GM23338 (cell line): Measurements from ENCODE around the gene FLNB. TPM values are rescaled to one million over a fixed set of nuclear protein-coding genes. Genes with fewer than 3 reads are reported as not detected.
A peak's percentile ranks its signal among the peaks of the same experiment; 100 is the strongest.

Source experiments
- ATAC-seq: fragments of 200-7000 bp; cut with Tn5 transposase; 3 replicates; pipeline ENCODE4 v1.9.1; 2020
- DNase-seq: peaks from one replicate; pipeline ENCODE4 v3.0.0-alpha.2; 2015; ENCODE audit warnings: low spot score
- H2AFZ ChIP-seq: fragments of 200-600 bp; sonication (generic); 2 replicates; pipeline ENCODE4 v1.8.0; 2016; ENCODE audit warnings: antibody characterized with exemption, mild to moderate bottlenecking, moderate library complexity
- H3F3A ChIP-seq: fragments of 200-600 bp; sonication (generic); replicated peaks from 2 replicates; pipeline ENCODE4 v1.8.0; 2017; ENCODE audit warnings: antibody characterized with exemption, mixed run types, low read depth
- H3K27ac ChIP-seq: fragments of 200-600 bp; sonication (generic); 2 replicates; pipeline ENCODE4 v1.6.1; 2016; ENCODE audit warnings: low read depth
- H3K27me3 ChIP-seq: fragments of 200-600 bp; sonication (generic); 2 replicates; pipeline ENCODE4 v1.8.0; 2016; ENCODE audit warnings: mild to moderate bottlenecking, mixed run types, moderate library complexity; ENCODE audit not compliant: insufficient read depth
- H3K36me3 ChIP-seq: fragments of 200-600 bp; sonication (generic); 2 replicates; pipeline ENCODE4 v1.8.0; 2016; ENCODE audit warnings: mild to moderate bottlenecking; ENCODE audit not compliant: insufficient read depth
- H3K4me1 ChIP-seq: fragments of 200-600 bp; sonication (generic); 2 replicates; pipeline ENCODE4 v1.8.0; 2016; ENCODE audit warnings: mild to moderate bottlenecking, moderate library complexity; ENCODE audit not compliant: insufficient read depth
- H3K4me2 ChIP-seq: fragments of 200-600 bp; sonication (generic); 2 replicates; pipeline ENCODE4 v1.7.1; 2017; ENCODE audit warnings: mixed run types
- H3K4me3 ChIP-seq: fragments of 200-600 bp; sonication (generic); 2 replicates; pipeline ENCODE4 v1.6.1; 2016; ENCODE audit warnings: mixed run types
- H3K79me2 ChIP-seq: fragments of 200-600 bp; sonication (generic); replicated peaks from 2 replicates; pipeline ENCODE4 v1.8.0; 2017; ENCODE audit warnings: mild to moderate bottlenecking; ENCODE audit not compliant: insufficient read depth
- H3K9me2 ChIP-seq: fragments of 200-600 bp; sonication (generic); 2 replicates; pipeline ENCODE4 v1.8.0; 2017; ENCODE audit not compliant: insufficient read depth
- H4K20me1 ChIP-seq: fragments of 200-600 bp; sonication (generic); replicated peaks from 2 replicates; pipeline ENCODE4 v1.8.0; 2017; ENCODE audit warnings: mild to moderate bottlenecking; ENCODE audit not compliant: insufficient read depth
- H3K27ac Mint-ChIP-seq: 2 replicates; pipeline ENCODE4 v1.8.0; 2020; ENCODE audit warnings: inconsistent platforms, mild to moderate bottlenecking, moderate library complexity, mixed read lengths
- H3K27me3 Mint-ChIP-seq: 3 replicates; pipeline ENCODE4 v1.8.0; 2022; ENCODE audit warnings: low read depth, mild to moderate bottlenecking, moderate library complexity, mixed read lengths, inconsistent platforms; ENCODE audit not compliant: insufficient read depth, poor library complexity
- H3K36me3 Mint-ChIP-seq: 3 replicates; pipeline ENCODE4 v1.8.0; 2021; ENCODE audit warnings: low read depth, mild to moderate bottlenecking, inconsistent platforms, moderate library complexity, mixed read lengths
- H3K4me1 Mint-ChIP-seq: 3 replicates; pipeline ENCODE4 v1.8.0; 2020; ENCODE audit warnings: mild to moderate bottlenecking, inconsistent platforms, mixed read lengths
- H3K4me3 Mint-ChIP-seq: 3 replicates; pipeline ENCODE4 v1.8.0; 2021; ENCODE audit warnings: moderate library complexity, mild to moderate bottlenecking, inconsistent platforms, mixed read lengths
- H3K9me3 Mint-ChIP-seq: 3 replicates; pipeline ENCODE4 v1.8.0; 2020; ENCODE audit warnings: moderate library complexity, mild to moderate bottlenecking, inconsistent platforms, mixed read lengths
- EZH2 ChIP-seq: fragments of 200-600 bp; sonication (generic); IDR thresholded peaks from one replicate; pipeline ENCODE4 v1.8.0; 2017; ENCODE audit warnings: antibody characterized with exemption, mild to moderate bottlenecking, low read depth; ENCODE audit not compliant: unreplicated experiment
- EZH2phosphoT487 ChIP-seq: fragments of 200-600 bp; sonication (generic); IDR thresholded peaks from one replicate; pipeline ENCODE4 v1.8.1; 2018; ENCODE audit warnings: antibody characterized with exemption; ENCODE audit not compliant: unreplicated experiment
- JUNB ChIP-seq: IDR thresholded peaks from one replicate; pipeline ENCODE4 v1.6.1; 2016; ENCODE audit warnings: antibody characterized with exemption; ENCODE audit not compliant: unreplicated experiment
- NANOG ChIP-seq: IDR thresholded peaks from 2 replicates; pipeline ENCODE4 v1.6.1; 2016; ENCODE audit warnings: antibody characterized with exemption, borderline replicate concordance
- POLR2AphosphoS5 ChIP-seq: IDR thresholded peaks from 2 replicates; pipeline ENCODE4 v1.6.1; 2016; ENCODE audit warnings: antibody characterized with exemption, low read depth
- STAT1 ChIP-seq: IDR thresholded peaks from one replicate; pipeline ENCODE4 v1.6.1; 2016; ENCODE audit warnings: antibody characterized with exemption; ENCODE audit not compliant: unreplicated experiment
- ZNF331 ChIP-seq: fragments of 250-450 bp; sonication (Bioruptor Pico); IDR thresholded peaks from 2 replicates; pipeline ENCODE4 v1.5.0; 2020; ENCODE audit warnings: low read depth, mild to moderate bottlenecking, moderate library complexity
- polyA plus RNA-seq: library from polyadenylated mRNA; unstranded; fragments of >200 nt; fragmentation: Nextera tagmentation; extraction: Ambion mirVana; gene quantifications from 2 replicates; pipeline ENCODE4 v1.2.1, GENCODE V29; 2016
- total RNA-seq: library from RNA; depleted of rRNA; stranded (reverse); fragments of >200 nt; shearing (Covaris generic); gene quantifications from 2 replicates; pipeline ENCODE4 v1.2.3, GENCODE V29; 2014
- TF ChIP-seq, protein P1 (sequence below): IDR thresholded peaks from one replicate; pipeline ENCODE4 v1.6.1; 2018; ENCODE audit warnings: antibody characterized with exemption; ENCODE audit not compliant: unreplicated experiment
- TF ChIP-seq, protein P2 (sequence below): fragments of 250-450 bp; sonication (Bioruptor Pico); IDR thresholded peaks from 2 replicates; pipeline ENCODE4 v1.5.0; 2020; ENCODE audit warnings: mild to moderate bottlenecking, moderate library complexity
- TF ChIP-seq, protein P3 (sequence below), 2 experiments: fragments of 200-600 bp in 1 of 2; sonication (generic) in 1 of 2; conservative IDR thresholded peaks; 2 replicates each; pipeline versions ENCODE4 v1.5.1 to v1.6.1; 2016 to 2017; ENCODE audit warnings: antibody characterized with exemption in 2 of 2, low read depth in 2 of 2, mild to moderate bottlenecking in 2 of 2, moderate library complexity in 1 of 2
- TF ChIP-seq, protein P4 (sequence below): IDR thresholded peaks from 2 replicates; pipeline ENCODE4 v1.6.1; 2016; ENCODE audit warnings: antibody characterized with exemption

FLNB gene
- total and polyA plus RNA-seq, 2 experiments from 2014 or later, result 39.7 to 179 TPM

DNA sequence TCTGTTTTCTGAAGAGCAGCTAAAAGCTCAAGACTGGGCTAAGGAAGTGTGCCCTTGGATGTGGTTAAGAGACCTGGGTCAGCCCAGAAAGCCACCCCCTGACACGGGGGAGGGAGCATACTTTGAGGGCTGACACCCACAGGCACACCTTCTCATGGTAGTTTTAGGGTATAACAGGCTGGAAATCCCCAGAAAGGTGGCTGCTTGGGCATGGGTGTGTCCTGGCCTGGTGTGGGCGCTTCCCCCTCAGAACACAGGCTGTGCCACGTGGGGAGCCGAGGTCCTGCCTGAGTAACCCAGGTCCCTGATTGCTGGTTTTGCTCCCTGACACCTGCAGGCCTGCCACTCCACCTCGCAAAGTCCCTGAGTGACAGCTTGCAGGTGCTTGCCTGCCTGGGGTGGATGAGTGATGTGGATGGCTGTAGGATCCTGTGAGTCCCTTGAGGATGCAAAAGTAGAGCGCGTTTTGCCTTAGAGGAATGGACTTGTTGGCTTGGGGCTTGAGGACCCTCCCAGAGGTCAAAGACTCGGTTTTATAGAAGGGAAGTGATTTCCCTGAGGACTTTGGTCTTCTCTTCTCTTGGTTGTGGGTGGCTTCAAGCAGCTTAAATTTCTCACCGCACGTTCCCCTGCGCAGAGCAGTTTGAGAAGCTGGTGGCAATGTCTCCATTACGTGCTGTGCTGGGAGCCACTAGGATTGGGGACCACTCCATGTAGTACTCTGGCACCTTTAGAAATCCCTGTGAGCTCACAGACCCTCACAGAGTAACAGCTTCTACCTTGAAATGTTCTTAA, 108.1 kb downstream of the FLNB start:
- peaks cover 41% of the 10 kb centered on the region for H3K36me3 ChIP-seq

More for the DNA sequence above, 108.1 kb downstream of the FLNB start:
- Mint-ChIP-seq H3K9me3 (no peaks in the 10 kb centered on the region), H3K36me3 (peaks cover 63% of the 10 kb centered on the region), H3K27ac (0 out of 2 replicates have a peak overlapping the region, but pooled peaks have one; percentile 58), H3K27me3 (peaks cover 1% of the 10 kb centered on the region), H3K4me3 (no peak overlapping the region), H3K4me1 (no peaks in the 10 kb centered on the region)
- Histone ChIP-seq H3K4me3 (no peak overlapping the region), H3K4me1 (no peaks in the 10 kb centered on the region), H3F3A (no peaks in the 10 kb centered on the region), H3K27me3 (no peaks in the 10 kb centered on the region), H3K4me2 (no peak overlapping the region), H4K20me1 (peaks cover 7% of the 10 kb centered on the region), H2AFZ (no peak overlapping the region), H3K79me2 (no peaks in the 10 kb centered on the region; the same call in 1 of the 2 replicates), H3K27ac (no peak overlapping the region), H3K9me2 (no peaks in the 10 kb centered on the region)
- ATAC-seq, result no peak
- TF ChIP-seq, protein P1, sequence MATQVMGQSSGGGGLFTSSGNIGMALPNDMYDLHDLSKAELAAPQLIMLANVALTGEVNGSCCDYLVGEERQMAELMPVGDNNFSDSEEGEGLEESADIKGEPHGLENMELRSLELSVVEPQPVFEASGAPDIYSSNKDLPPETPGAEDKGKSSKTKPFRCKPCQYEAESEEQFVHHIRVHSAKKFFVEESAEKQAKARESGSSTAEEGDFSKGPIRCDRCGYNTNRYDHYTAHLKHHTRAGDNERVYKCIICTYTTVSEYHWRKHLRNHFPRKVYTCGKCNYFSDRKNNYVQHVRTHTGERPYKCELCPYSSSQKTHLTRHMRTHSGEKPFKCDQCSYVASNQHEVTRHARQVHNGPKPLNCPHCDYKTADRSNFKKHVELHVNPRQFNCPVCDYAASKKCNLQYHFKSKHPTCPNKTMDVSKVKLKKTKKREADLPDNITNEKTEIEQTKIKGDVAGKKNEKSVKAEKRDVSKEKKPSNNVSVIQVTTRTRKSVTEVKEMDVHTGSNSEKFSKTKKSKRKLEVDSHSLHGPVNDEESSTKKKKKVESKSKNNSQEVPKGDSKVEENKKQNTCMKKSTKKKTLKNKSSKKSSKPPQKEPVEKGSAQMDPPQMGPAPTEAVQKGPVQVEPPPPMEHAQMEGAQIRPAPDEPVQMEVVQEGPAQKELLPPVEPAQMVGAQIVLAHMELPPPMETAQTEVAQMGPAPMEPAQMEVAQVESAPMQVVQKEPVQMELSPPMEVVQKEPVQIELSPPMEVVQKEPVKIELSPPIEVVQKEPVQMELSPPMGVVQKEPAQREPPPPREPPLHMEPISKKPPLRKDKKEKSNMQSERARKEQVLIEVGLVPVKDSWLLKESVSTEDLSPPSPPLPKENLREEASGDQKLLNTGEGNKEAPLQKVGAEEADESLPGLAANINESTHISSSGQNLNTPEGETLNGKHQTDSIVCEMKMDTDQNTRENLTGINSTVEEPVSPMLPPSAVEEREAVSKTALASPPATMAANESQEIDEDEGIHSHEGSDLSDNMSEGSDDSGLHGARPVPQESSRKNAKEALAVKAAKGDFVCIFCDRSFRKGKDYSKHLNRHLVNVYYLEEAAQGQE, result no peak
- TF ChIP-seq STAT1 (no peak), EZH2 (no peak), JUNB (no peak), NANOG (no peak), EZH2phosphoT487 (no peak), ZNF331 (no peak), POLR2AphosphoS5 (no peak)
- TF ChIP-seq, protein P2, sequence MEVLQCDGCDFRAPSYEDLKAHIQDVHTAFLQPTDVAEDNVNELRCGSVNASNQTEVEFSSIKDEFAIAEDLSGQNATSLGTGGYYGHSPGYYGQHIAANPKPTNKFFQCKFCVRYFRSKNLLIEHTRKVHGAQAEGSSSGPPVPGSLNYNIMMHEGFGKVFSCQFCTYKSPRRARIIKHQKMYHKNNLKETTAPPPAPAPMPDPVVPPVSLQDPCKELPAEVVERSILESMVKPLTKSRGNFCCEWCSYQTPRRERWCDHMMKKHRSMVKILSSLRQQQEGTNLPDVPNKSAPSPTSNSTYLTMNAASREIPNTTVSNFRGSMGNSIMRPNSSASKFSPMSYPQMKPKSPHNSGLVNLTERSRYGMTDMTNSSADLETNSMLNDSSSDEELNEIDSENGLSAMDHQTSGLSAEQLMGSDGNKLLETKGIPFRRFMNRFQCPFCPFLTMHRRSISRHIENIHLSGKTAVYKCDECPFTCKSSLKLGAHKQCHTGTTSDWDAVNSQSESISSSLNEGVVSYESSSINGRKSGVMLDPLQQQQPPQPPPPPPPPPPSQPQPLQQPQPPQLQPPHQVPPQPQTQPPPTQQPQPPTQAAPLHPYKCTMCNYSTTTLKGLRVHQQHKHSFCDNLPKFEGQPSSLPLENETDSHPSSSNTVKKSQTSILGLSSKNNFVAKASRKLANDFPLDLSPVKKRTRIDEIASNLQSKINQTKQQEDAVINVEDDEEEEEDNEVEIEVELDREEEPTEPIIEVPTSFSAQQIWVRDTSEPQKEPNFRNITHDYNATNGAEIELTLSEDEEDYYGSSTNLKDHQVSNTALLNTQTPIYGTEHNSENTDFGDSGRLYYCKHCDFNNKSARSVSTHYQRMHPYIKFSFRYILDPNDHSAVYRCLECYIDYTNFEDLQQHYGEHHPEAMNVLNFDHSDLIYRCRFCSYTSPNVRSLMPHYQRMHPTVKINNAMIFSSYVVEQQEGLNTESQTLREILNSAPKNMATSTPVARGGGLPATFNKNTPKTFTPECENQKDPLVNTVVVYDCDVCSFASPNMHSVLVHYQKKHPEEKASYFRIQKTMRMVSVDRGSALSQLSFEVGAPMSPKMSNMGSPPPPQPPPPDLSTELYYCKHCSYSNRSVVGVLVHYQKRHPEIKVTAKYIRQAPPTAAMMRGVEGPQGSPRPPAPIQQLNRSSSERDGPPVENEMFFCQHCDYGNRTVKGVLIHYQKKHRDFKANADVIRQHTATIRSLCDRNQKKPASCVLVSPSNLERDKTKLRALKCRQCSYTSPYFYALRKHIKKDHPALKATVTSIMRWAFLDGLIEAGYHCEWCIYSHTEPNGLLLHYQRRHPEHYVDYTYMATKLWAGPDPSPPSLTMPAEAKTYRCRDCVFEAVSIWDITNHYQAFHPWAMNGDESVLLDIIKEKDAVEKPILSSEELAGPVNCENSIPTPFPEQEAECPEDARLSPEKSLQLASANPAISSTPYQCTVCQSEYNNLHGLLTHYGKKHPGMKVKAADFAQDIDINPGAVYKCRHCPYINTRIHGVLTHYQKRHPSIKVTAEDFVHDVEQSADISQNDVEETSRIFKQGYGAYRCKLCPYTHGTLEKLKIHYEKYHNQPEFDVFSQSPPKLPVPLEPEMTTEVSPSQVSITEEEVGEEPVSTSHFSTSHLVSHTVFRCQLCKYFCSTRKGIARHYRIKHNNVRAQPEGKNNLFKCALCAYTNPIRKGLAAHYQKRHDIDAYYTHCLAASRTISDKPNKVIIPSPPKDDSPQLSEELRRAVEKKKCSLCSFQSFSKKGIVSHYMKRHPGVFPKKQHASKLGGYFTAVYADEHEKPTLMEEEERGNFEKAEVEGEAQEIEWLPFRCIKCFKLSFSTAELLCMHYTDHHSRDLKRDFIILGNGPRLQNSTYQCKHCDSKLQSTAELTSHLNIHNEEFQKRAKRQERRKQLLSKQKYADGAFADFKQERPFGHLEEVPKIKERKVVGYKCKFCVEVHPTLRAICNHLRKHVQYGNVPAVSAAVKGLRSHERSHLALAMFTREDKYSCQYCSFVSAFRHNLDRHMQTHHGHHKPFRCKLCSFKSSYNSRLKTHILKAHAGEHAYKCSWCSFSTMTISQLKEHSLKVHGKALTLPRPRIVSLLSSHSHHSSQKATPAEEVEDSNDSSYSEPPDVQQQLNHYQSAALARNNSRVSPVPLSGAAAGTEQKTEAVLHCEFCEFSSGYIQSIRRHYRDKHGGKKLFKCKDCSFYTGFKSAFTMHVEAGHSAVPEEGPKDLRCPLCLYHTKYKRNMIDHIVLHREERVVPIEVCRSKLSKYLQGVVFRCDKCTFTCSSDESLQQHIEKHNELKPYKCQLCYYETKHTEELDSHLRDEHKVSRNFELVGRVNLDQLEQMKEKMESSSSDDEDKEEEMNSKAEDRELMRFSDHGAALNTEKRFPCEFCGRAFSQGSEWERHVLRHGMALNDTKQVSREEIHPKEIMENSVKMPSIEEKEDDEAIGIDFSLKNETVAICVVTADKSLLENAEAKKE (CRISPR knock-in tag), result no peak
- TF ChIP-seq, protein P3, sequence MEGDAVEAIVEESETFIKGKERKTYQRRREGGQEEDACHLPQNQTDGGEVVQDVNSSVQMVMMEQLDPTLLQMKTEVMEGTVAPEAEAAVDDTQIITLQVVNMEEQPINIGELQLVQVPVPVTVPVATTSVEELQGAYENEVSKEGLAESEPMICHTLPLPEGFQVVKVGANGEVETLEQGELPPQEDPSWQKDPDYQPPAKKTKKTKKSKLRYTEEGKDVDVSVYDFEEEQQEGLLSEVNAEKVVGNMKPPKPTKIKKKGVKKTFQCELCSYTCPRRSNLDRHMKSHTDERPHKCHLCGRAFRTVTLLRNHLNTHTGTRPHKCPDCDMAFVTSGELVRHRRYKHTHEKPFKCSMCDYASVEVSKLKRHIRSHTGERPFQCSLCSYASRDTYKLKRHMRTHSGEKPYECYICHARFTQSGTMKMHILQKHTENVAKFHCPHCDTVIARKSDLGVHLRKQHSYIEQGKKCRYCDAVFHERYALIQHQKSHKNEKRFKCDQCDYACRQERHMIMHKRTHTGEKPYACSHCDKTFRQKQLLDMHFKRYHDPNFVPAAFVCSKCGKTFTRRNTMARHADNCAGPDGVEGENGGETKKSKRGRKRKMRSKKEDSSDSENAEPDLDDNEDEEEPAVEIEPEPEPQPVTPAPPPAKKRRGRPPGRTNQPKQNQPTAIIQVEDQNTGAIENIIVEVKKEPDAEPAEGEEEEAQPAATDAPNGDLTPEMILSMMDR (conservative IDR thresholded peaks at IDR 0.05; ENCODE audit: low read depth in 2 of 2), result no peak
- TF ChIP-seq, protein P4, sequence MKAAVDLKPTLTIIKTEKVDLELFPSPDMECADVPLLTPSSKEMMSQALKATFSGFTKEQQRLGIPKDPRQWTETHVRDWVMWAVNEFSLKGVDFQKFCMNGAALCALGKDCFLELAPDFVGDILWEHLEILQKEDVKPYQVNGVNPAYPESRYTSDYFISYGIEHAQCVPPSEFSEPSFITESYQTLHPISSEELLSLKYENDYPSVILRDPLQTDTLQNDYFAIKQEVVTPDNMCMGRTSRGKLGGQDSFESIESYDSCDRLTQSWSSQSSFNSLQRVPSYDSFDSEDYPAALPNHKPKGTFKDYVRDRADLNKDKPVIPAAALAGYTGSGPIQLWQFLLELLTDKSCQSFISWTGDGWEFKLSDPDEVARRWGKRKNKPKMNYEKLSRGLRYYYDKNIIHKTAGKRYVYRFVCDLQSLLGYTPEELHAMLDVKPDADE, result no peak
- no peak for DNase-seq
